GM21526 (cell line): ENCODE measurements around the gene CAPN2.
"Not testable (repeated sequence)": the region's sequence is repeated elsewhere in the genome, so short reads cannot be mapped to it uniquely, and the experiment has no call there.

Source experiments
- ATAC-seq: cut with Tn5 transposase; IDR thresholded peaks from one replicate; pipeline ENCODE4 v1.9.1; 2021; ENCODE audit warnings: moderate library complexity; ENCODE audit not compliant: unreplicated experiment, low FRiP score

CAPN2 gene

GRCh38 chr1:223776826-223777454 is 64.6 kb downstream of the CAPN2 start:
- no peak for ATAC-seq

DNA sequence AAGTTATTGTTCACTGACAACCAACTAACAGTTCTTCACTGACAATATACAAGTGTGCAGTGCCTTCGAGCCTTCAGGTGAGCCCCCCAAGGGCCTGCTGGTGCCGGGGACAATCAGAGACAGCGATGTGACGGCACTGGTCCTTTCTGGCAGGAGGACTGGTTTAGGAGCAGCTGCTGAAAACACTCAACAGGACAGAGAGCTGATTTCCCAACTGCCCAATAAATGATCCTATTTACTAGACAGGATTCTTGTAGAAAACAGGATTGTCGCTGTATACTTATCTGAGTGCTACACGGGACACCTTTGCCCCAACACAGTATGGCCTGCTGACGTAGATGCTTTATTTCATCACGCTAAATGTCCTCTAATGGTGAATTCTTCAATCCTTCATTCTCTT is 68.0 kb downstream of the CAPN2 start:
- no peak for ATAC-seq

DNA sequence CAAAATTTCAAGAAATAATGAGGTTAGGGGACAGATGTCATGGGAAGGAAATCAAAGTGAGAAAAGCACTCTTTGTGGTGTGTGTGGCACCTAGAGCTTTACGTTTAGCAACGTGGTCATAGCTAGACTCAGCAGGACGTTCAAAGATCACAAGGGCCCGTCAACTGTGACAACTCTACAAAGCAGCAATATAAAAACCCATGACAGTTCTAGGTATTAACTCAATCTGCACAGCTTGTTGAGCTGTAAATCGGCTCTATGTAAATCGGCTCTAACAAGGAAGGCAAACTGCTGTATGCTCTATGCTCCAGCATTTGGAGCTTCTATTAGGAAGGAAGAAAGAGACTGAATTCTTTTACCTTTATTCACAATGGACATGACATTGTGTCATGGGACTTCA is 68.6 kb downstream of the CAPN2 start:
- ATAC-seq, result no peak

DNA sequence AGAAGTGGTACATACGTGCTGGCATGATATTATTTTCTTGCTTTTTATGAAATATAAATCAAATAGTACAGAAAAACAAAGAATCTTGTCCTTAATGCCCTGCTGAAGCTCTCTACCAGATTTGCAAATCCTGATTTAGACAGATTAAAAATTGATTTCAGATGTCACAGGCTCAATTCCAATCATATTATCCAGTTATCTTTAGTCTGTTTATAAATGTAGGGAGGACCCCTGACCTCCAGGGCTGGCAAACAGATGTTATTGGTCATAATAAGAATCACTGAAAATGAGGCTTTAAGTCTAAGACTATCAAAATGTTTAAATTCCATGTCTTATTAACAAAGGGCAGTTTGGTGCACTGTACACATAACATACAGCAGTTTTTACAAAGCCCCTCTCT is 71.3 kb downstream of the CAPN2 start:
- no peak for ATAC-seq

DNA sequence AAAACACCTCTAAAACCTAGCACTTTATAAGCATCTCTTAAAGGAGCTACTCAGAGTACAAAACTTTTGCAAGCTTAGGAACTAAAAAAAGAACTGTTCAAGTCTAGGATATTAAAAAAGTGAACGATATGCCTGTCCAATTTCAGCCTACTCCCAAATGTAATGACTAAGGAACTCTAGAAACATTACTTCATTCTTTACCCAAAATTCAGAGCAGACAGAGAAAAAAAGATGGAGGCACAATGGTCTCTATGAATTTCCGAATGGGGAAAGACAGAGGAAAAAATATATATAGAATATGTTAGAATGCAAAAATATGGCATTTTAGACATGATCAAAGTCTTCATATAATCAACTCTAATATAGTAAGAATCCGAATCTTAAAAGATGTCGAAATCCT is 72.2 kb downstream of the CAPN2 start:
- ATAC-seq, result no peak

GRCh38 chr1:223785808-223786207 is 73.5 kb downstream of the CAPN2 start:
- no peak for ATAC-seq

- ATAC-seq, result no peak
Measured at GRCh38 chr1:223788746-223789415, 76.5 kb downstream of the CAPN2 start.

GRCh38 chr1:223792046-223792445 is 79.7 kb downstream of the CAPN2 start:
- no peak for ATAC-seq

DNA sequence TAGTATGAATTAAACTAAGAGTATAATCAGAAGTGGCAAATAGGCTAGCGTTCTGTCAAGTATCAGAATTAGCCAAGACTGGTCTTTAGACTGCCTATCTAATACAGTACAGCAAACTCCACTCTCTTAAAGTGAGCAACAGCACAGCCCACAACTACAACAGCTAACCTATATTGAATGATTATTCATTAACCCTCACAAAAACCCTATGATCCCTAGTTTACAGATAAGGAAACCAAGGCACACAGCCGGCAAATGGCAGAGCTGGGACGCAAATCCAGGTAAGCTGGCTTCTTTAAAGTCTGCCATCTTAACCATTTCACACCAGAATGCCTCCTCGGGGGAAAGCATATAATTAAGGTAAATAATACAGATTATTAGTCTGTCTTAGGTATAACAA is 81.4 kb downstream of the CAPN2 start:
- ATAC-seq, result no peak

GRCh38 chr1:223794136-223794880 is 82.0 kb downstream of the CAPN2 start:
- ATAC-seq, result no peak

DNA sequence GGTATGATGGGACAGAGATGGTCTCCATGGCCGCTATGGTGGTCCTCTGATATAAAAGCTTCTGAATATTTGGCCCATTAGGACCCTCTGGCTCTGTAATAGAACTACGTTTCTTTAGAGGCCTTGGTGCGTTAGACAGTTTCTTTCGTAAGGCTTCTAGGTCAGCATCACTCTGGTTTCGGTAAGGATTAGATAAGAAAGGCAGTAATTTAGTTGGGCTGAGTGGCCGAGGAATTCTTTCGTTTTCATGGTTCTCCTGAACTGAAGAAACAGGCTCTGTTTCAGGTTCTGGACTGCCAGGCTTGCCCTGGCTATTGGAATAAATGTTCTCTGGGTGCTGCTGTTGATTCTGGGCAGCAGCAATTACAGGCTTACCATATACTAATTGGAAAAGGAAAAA is 83.9 kb downstream of the CAPN2 start:
- ATAC-seq, result no peak

- no peak for ATAC-seq
Measured at GRCh38 chr1:223802032-223802431, 89.7 kb downstream of the CAPN2 start.

DNA sequence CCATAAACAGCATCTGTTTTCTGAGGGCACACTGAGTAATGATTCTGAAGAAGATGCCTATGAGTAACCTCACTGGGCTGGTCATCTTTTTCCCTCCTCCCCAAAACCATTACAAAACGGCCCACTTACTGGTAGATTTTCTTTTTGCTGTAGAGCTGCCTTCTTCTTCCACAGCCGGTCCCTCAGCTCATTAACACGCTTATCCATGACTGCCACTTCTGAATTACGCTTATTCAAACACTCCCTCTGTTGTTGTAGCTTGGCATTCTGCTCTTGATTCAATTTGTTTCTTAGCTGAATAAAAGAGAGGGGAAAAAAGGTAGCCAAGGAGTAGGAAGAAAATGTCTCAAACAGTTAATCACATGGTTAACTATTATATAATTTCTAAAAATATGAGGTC is 90.3 kb downstream of the CAPN2 start:
- ATAC-seq, result no peak

- ATAC-seq, result no peak
Measured at GRCh38 chr1:223803211-223803610, 90.9 kb downstream of the CAPN2 start.

DNA sequence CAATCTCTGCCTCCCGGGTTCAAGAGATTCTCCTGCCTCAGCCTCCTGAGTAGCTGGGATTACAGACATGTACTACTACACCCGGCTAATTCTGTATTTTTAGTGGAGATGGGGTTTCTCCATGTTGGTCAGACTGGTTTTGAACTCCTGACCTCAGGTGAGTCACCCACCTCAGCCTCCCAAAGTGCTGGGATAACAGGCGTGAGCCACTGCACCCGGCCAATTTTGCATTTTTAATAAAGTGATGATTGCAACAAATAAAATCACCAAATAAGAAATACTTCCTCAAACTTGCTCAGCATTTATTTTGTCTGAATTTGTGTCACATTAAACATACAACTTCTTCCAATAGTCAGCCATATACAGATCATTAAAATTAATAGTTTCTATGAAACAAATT is 97.6 kb downstream of the CAPN2 start:
- ATAC-seq, result not testable (repeated sequence)

DNA sequence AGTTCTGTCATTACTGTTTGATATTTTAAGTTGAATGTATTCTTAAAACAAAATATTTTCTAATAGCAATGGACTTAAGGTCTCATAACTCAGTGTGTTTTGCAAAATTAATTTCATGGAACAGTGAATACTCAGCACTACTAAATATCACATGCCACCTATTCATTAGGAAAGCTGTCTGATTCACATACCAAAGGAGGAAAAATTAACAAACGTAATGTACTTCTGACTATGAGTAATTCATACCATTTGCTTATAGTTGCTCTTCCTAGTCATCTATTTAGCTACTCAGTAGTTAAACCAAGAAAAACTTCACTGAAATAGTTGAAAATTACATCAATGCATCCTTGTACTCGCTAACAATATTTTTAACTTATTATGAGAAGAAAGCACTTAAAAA is 98.2 kb downstream of the CAPN2 start:
- no peak for ATAC-seq

DNA sequence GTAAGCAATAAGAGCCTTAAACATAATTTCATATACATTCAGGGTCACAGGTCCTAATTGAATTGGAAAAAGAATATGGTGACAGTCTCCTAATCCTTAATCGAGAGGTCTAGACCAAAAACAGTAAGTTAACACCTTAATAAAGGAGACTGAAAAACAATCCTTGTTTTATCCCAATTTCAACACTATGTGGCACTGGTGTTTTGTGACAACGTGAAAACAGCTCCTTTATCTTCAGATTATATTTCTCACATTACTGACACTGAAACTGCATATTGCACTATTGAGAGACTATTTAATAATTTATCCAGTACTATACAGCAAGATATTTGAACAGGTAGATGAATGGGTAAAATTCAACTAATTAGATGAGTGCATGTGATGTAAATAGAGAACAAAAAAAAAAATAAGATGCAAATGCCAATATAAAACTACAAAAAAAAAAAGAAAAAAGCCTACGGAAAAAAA is 99.3 kb downstream of the CAPN2 start:
- no peak for ATAC-seq

DNA sequence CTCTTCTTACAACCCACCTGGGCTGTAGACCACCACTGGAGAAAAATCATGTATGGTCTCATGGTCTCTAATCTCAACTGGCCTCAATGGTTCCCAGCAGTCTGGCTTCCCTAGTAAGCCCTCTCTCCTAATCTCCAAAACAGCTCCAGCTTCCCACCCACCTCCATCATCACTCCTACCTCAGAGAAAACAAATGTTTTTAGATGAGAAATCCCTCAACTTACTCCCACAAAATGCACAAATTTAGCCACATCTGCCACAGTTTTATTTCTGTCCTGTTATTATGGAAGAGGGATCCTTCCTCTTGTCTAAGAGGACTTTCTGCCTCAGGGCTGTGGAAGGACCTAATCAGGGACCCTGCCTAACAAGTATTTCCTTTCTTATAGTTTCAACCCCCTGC is 101.3 kb downstream of the CAPN2 start:
- no peak for ATAC-seq

DNA sequence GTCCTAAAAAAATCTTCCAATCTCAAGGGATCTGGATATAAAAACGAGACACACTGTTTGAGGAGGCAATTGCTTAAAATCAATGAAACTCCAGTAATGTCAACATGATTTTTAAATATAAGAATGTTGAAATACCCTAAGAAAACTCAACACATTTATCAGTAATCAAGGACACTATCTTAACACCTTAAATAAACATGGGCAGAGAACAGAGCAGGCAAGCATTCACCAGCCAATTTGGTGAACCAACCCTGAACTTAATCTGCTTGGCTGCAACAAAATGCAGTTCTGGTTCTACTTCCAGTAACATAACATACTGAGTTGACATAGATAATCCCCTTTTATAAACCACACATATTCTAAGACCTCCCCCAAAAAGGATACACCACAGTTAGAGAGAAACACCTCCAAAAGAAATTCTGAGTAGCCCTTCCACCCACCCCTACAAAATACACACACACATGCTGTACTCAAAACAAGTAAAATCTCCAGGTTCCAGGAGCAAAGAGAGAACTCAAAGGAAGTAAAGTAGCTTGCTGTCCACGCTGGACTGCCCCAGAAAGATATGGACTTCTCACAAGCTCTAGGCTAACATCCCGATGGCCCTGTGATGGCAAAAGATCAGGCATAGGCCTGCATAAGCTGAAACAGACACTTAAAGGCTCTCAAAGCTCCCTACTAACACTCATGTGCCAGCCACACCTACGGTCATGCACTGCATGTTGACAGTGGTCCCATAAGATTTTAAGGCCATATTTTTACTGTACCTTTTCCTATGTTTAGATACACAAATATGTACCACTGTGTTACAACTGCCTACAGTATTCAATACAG is 102.9 kb downstream of the CAPN2 start:
- no peak for ATAC-seq

DNA sequence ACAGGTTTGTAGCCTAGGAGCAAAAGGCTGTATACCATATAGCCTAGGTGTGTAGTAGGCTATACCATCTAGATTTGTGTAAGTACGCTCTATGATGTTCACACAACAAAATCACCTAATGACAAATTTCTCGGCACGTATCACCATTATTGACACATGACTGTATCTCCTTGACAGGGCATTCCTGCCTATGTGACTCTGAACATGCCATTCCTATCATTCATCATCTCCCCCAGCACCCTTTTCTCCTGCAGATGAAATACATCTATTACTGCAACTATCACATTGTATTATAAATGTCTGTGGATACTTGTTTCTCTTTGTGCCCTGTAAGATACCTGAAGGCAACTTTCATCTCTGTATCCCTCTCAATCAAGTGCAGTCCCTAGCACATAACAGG is 103.5 kb downstream of the CAPN2 start:
- ATAC-seq, result no peak

DNA sequence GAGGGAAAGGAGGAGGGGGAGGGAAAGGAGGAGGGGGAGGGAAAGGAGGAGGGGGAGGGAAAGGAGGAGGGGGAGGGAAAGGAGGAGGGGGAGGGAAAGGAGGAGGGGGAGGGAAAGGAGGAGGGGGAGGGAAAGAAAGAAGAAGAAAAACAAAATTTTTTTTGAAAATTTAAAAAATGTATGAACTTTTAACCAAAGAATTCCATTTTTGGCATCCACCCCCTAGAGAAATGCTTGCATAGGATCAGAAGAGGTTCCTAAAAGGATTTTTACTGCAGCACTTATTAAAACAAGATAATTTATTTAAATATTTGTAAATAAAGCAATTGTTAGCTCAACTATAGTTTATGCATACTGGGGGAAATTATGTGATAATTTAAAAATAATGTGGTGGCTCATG is 104.9 kb downstream of the CAPN2 start:
- not testable (repeated sequence) for ATAC-seq
